ENCODE results near the gene HOXC4. TPM values are rescaled to one million over a fixed set of nuclear protein-coding genes. Genes with fewer than 3 reads are reported as not detected.
"Not testable (repeated sequence)": the region's sequence is repeated elsewhere in the genome, so short reads cannot be mapped to it uniquely, and the experiment has no call there.

The HOXC4 gene
- total RNA-seq, 1 donor, result under 0.01 TPM

DNA sequence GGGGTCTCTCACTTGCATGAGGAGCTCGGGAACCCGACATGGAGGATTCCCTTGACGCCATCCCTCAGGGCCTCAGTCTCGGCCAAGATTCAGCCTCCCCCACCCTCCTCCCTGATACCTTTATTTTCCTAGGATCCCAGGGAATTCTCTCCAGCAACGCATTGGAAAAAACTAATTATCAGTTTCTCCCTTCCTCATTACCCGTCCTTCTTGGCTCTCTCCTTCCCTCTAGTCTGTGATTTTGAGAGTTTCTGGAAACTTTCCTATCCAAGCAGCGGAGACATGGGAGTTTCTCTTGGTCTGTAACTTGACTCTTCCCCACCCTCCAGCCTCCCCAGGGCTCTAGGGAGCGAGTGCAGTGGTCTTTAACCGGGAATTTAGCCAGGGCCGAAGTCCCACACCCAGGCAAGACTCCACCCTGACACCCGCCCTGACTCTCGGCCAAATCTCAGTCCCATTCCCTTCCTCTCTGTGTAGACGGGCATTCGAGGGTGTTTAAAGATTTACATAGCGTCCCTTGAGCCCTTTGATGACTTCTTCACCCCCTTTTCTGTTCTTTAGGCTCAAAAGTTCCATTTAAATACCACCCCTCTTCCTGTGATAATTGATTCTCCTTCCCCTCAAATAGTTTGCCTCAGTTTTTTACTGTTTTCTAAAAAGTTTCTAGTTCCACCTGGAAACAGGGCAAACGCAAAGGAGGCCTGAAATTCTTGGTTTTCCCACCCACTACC is 14.1 kb upstream of the HOXC4 start:
- DNase-seq (ENCODE audit: low read depth in 2 of 3, low spot score in 2 of 3), result no peak

DNA sequence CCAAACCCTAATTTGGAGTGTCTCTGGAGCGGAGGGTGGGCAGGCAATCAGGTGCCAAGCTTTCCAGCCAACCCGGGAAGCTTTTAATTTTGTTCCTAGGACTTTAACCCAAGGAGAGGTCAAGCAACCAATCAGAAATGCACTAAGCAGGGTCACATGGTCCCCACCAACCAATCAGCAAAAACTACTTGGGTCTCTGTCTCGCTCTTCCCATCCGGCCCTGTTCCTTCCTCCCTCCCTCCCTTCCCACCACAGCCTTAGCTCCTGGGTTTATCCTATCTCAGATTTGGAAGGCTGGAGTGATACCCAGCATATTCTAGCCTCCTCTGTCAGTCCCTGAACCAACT is 13.5 kb upstream of the HOXC4 start:
- DNase-seq (ENCODE audit: low read depth in 2 of 3, low spot score in 2 of 3), result no peak

DNA sequence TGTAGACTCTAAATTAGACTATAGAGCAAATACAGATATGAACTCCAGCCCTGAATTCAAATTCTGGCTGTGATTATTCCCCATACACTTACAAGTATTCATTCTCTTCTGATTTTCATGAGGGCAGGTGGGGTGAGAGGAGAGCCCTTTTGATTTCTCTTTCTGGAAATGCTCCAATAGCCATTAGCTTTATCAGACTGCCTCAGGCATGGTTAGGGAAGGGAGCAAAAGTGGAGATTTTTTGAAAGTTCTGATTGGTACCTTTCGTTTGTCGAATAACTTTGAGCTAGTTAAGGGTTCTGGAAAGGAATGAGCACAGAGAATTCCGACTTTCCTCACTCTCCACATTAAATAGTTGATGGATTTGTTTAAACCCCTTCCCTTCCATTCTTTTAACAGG is 13.0 kb upstream of the HOXC4 start:
- DNase-seq (ENCODE audit: low read depth in 2 of 3, low spot score in 2 of 3), result no peak

DNA sequence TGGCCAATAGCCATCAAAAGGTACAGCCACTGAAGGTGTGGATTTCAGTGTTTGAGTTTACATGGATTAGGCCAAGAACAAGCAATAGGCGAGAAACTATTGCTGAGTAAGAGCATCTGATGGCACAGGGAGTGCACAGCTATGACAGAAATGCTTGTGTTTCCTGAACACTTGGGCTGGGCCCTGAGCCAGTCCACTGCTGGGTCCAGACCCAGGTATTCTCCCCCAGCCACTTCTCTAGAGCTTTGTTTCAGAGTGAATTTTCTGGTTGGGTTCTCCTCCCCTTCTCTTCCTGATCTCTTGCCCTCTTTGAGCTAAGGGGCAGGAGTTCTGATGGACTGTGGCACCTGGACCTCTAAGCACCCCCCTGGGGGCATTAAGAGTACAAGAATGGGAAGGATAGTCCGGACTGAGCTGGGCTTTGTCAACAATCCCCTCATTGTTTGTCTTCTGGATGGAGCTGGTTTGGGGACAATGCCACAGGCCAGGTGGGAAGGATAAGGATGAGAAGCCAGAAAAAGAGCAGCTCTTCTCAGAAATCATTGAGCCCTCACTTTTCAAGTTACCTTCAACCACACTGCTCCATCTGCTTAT is 12.4 kb upstream of the HOXC4 start:
- DNase-seq (ENCODE audit: low read depth in 2 of 3, low spot score in 2 of 3), result no peak

DNA sequence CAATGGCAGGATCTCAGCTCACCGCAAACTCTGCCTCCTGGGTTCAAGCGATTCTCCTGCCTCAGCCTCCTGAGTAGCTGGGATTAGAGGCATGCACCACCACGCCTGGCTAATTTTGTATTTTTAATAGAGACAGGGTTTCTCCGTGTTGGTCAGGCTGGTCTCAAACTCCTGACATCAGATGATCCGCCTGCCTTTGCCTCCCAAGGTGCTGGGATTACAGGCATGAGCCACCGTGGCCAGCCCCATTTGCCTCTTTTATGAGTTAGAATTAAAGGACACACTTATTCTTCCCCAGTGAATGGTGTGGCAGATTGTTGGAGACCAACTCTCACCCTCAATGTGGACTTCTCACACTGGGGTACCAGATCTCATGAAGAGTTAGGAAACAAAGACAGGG is 11.6 kb upstream of the HOXC4 start:
- DNase-seq (ENCODE audit: low read depth in 2 of 3, low spot score in 2 of 3), result not testable (repeated sequence)

DNA sequence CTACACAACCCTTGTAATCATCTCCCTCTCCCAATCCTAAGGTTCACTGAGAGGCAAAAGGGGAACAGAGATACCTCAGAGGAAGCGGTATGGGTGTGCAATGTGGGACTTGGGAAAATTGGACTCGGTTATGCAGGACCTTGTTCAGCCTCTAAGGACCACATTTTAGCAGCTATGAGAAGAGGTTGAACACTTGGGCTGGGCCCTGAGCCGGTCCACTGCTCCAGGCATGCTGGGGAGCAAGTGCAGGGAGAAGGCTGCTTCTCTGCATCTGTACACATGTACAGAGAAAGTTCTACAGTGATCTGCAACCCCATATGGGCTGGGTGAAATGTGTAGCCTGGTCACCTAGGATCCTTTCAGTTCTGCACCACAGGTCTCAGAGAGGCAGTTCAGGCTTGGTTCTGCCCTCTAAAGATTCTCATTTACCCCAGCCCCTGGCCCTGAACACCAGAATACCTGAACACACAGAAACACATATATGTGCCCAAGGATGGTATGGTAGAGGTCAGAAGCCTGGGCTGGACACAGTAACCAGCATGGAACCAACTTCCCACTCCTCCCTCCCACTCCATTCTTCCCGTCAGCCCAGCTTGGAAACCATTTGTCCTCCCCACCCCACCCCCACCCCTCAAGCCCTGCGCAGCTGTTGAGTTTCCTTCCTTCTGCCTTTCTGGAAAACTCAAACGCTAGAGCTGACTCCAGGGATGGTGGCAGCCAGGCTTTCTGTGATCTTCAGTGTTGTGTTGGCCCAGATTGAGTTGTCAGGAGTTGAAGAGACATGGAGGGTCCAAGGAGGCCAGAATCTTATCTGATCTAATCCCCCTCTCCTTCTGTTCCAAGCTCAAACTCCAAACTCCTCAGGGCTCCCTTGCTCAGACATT is 10.4 kb upstream of the HOXC4 start:
- no peak for DNase-seq (ENCODE audit: low read depth in 2 of 3, low spot score in 2 of 3)

DNA sequence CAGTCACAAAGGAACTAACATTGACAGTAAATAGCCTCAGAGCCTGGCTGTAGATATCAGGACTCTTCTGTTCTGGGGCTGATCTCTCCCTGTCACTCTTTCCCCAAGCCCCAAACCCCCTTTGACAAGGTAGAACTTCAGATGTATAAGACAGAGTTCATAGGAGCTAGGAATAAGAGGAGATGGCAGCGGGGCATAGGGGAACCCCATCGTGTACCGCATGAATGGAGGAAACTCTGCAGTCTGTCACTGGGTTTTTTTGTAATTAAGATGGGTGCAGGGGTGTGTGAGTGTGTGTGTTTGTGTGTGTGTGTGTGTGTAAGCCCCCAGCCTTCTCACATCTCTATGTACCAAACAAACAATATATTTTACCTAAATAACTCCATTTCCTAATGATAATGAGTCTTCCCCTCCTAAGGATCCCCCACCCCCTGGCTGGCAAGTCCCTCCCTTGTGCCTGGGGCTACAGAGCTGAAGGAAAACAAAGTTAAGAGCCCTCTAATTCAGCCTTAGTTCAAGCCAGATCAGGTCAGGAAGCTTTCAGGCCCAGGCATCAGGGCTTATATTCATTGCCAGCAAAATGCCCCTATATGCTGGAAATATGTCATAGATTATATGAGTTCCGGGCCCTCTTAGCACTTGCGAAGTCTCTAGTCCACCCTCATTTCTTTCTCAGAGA is 9.1 kb upstream of the HOXC4 start:
- DNase-seq (ENCODE audit: low read depth in 2 of 3, low spot score in 2 of 3), result no peak

DNA sequence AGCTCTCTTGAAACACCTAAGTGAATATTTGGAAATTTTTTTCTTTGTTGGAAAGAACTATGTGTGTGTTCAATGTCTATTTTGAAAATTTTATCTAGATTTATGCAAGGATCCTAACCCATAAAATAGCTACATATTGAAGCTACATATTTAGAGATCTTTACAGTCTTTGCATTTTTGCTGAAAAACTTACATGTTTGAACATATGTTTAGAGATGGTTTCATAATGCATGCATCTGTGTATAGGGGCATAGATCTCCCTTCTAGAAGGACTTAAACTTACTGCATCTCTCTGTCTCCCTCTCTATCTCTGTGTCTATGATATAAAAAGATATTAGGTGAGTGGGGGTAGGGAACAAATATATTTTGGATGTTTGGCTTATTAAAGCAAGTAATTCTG is 8.2 kb upstream of the HOXC4 start:
- DNase-seq (ENCODE audit: low read depth in 2 of 3, low spot score in 2 of 3), result no peak

DNA sequence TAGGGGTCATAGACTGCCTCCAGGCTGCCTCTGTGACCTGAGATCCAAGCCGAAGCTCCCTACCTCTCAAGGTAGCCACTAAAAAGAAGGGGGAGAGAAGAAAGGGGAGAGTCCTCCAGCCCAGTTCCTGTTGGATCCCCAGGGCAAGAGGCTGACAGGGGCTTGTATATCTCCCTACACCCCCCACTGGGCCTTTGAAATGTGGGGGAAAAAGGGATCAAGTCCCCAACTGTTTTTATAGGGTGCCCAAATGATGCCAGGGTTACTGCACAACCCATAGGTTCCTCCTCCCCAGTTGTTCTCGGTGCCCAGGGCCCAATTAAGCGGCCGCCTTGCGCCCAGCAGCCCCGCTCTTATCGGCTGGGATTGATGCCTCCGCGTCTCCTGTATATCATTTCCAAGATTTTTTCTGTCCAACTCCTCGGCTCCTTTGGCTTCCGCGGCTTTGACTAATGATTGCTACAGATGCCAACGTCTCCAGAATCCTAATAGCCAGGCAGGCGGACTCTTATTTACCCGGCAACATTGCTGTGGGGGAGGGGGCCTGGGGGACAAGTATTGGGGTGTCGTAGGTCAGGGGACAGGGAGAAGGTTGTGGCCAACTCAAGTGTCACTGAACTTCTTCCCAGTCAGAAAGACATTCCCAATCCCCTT is 7.6 kb upstream of the HOXC4 start:
- DNase-seq (ENCODE audit: low read depth in 2 of 3, low spot score in 2 of 3), result no peak

DNA sequence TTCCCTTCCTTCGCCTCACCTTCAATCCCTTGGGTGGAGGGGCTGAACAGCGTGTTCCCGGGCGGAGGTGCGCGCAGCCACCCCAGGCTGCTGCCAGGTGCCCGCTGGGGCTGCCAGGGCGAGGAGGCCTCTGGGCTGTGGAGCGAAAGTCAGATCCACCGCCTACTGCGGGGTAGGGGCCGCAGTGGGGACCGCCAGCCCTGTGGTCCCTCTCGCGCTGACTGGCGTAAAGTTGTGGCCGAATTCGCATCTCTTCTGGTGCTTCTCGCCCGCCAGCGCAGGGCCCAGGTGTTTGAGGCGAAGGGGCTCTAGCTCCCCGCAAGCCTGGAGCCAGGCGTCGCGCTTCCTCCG is 6.9 kb upstream of the HOXC4 start:
- DNase-seq (ENCODE audit: low read depth in 2 of 3, low spot score in 2 of 3), result no peak

DNA sequence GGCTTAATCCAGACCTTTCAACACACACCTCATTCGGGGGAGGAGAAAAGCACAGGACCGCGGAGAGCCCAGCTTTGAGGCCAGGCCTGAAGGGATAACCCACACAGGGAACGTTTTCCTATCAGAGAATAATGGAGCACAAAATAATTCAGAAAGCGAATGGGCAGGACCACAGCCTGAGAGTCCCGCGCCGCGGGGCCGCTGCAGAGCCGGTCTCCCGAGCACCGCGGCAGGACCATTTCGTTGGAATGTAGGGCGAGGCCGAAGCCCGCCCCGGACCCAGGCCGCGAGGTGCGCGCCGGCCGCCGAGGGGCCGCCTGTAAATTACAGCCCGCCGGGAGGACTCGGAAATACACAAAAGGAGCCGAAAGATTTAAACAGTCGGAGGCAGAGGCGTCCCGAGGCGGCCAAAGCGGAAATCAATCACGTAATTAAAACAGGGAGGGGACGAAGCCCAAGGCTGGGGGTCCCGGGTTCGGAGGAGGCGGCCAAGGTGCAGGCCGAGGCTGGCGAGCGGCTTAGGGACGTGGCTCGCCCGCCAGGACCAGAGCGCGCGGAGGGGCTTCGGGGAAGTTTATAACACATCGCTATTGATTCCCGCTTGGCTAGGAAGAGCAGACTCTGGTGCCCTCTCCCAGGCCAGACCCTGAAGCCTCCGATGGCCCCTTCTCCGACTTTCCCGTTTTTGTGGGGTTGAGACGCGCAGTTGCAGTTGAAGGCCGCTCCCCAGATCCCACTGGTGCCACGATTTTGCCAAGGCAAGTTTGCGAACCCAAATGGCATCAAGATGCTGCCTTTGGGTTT is 6.3 kb upstream of the HOXC4 start:
- no peak for DNase-seq (ENCODE audit: low read depth in 2 of 3, low spot score in 2 of 3)

DNA sequence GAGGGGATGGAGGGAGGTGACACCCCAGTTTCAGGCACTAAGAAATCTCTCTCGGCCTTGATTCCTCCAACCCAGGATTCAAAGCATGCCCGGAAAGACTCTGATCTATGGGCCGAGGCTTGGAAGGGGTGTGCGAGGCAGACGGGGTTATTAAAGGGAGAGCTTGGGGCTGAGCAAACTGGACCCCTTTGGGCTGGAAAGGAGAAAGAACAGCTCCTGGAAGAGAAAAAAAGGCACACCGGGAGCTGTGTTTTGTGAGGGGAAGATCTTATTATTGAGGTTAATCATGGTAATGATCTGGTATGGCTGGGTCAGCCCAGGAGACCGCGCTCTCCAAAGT is 5.7 kb upstream of the HOXC4 start:
- no peak for DNase-seq (ENCODE audit: low read depth in 2 of 3, low spot score in 2 of 3)

DNA sequence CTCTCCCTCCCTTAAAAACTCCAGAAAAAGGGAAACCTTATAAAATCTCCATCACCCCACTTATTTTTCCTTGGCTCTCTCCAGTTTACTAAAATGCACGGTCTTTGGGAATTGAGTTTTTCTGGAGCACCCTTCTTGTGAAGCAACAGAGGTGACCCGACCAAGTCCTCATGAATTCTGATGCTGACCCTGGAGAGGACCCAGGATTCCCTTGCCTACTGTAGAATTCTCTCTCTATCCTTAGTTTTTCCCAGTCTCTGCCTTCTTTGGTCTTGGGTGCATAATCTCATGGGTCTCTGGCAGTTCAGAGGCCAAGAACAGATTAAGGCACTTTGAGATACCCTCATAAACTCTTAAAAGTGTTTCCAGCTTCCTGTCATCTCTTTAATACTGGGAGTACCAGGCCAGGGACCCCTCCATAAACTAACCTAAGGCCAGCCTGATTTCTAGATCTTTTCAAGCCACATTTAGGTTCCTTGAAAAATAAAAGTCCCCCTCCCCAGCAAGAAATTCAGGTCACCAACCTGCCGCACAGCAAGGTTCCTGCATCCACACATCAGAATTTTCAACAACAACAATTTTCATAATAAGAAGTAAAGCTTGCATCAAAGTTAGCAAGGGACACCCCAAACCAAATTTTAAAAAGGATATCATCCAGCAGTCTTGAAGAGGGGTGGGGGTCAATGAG is 5.1 kb upstream of the HOXC4 start:
- DNase-seq (ENCODE audit: low read depth in 2 of 3, low spot score in 2 of 3), result no peak

DNA sequence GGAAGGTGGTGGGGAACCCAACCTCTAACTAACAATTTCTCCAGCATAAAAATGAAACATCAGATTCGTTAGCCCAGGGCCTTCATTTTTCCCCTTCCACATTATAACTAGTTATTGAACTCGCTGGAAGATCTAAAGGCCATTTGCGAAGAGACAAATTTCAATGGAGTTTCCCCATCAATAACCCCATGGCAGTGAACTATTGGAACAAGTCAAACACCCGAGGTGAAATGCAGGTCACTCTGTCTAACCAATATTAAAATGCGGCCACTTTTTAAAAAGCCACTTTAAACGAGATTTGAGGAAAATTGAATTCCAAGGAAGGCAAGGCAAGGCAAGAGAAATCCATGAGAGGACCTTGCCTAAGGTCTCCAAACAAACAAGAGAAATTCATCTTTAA is 4.5 kb upstream of the HOXC4 start:
- no peak for DNase-seq (ENCODE audit: low read depth in 2 of 3, low spot score in 2 of 3)

DNA sequence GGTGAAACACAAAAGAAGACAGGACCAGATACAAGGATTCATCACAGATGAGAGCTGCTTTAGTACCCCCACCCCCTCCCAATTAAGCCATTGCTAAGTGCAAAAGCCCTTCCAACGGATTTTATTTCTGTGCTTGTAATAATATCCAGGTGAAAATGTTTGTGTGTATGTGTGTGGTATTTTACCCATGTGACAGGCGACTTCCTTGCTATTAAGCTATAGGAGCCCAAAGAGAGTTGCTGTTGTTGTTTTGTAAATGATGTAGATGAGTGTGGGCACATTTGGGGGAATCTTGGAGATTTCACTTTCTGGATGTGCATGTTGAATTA is 3.2 kb upstream of the HOXC4 start:
- no peak for DNase-seq (ENCODE audit: low read depth in 2 of 3, low spot score in 2 of 3)

DNA sequence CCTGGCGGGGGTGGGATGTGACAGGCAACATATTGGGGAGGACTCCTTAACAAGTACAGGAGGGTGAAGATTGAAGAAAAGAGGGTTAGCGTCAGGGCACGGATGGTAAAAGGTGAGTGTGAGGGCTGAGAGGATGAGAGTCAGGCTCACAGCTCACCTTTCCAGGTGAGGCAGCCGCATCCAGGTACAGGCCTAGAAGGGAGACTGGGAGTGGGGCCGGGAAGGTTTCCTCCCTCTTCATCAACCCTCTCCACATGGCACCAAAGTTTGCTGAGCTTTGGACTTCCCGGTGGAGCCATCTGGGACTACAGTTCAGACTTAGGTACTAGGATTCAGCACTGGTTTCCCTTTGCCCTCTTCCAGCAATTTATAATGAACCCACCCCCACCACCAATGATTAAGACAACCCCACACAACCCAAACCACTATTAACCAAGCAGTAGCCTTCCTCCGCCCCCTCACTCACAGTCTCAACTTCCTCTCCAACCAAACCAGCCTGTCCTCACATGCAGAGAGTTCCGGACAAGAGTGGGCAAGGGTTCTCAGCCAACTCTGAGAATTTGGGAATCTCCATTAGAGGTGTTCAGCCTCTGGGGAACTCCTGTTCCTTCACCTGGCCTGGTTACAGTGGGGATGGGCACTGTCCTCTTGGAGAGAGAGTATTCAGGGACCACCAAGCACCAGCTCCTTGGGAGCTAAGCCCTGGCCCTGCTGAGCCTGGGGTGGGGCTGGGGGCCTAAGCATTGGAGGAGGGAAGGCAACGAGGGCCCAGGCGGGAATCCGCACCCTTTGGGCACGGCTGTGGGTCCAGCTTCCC is 2.4 kb upstream of the HOXC4 start:
- no peak for DNase-seq (ENCODE audit: low read depth in 2 of 3, low spot score in 2 of 3)

DNA sequence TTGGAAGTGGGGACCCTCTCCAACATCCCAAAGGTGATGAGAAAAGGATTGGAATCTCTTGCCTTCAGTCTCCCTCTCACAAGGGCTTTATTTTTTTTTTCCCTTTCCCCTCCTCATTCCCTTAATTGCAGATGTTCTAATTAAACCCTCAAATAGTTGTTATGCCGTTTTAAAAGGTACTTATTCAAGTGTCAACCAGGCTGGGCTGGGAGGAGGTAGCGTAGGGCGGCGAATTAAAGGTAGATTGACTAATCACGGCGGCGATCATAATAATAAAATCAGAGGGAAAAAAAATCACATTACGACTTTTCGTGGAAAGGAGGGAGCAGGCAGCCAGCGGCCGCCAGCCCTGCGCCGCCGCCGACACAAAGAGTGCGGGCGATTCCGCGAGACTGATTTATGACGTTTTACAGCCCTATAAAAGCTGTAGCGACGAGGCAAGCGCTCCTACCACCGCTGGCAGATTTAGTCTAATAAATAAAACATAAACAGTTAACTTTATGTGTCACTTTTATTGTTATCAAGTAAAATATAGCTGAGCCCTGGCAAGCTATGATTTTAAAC is 1.7 kb upstream of the HOXC4 start:
- no peak for DNase-seq (ENCODE audit: low read depth in 2 of 3, low spot score in 2 of 3)

DNA sequence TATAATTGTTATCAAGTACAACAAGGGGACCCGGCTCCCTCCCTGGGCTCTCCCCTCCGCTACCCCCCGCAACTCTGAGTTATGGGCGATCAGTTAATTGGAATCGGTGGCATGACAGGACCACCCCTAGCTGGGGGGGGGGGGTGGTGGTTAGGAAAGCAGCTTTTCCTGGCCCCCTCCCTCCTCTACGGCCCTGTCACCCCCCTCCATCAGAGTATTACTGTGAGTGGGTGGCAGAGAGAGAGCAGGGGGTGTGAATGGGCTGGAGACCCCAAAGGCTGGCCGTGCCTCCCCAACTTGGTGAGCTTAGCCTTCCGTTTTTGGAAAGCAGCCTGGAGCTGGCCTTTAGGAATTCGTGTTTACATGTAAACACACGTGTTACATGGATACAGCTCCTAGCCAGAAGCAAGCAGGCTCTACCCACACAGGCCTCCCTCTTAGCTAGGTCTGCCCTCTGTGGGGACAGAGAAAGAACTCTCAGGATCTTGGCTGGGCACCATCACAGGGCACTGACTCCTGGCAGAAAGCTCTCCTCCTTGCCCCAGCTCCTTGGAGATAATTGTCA is 1.1 kb upstream of the HOXC4 start:
- DNase-seq (ENCODE audit: low read depth in 2 of 3, low spot score in 2 of 3), result no peak

All from hematopoietic multipotent progenitor cell (in vitro differentiated cells).